H9 (cell line): Measurements from ENCODE around the gene OR5D16. TPM values are rescaled to one million over a fixed set of nuclear protein-coding genes. Genes with fewer than 3 reads are reported as not detected.

Experiments
- DNase-seq: peaks from one replicate; pipeline ENCODE4 v3.0.0-alpha.2; 2017
- H2AFZ ChIP-seq: one replicate; pipeline ENCODE4 v1.6.1; 2013; ENCODE audit warnings: mild to moderate bottlenecking, low read length, control low read depth, moderate library complexity
- H2AK5ac ChIP-seq: 2 replicates; pipeline ENCODE4 v1.6.1; 2013; ENCODE audit warnings: low read length, control low read depth, mixed read lengths; ENCODE audit not compliant: insufficient read length
- H2BK120ac ChIP-seq: one replicate; pipeline ENCODE4 v1.6.1; 2013; ENCODE audit warnings: low read depth, mild to moderate bottlenecking, low read length, control low read depth, inconsistent platforms; ENCODE audit not compliant: poor library complexity, severe bottlenecking
- H2BK12ac ChIP-seq: 2 replicates; pipeline ENCODE4 v1.6.1; 2013; ENCODE audit warnings: low read length, control low read depth, mixed read lengths, low read depth; ENCODE audit not compliant: insufficient read length
- H2BK15ac ChIP-seq: 2 replicates; pipeline ENCODE4 v1.6.1; 2013; ENCODE audit warnings: low read depth, low read length, control low read depth
- H2BK20ac ChIP-seq: one replicate; pipeline ENCODE4 v1.6.1; 2013; ENCODE audit warnings: low read depth, mild to moderate bottlenecking, low read length, control low read depth, inconsistent platforms; ENCODE audit not compliant: poor library complexity, severe bottlenecking
- H2BK5ac ChIP-seq: 2 replicates; pipeline ENCODE4 v1.6.1; 2013; ENCODE audit warnings: low read length, control low read depth, mixed read lengths; ENCODE audit not compliant: insufficient read length
- H3K14ac ChIP-seq: 2 replicates; pipeline ENCODE4 v1.6.1; 2013; ENCODE audit warnings: low read length, control low read depth; ENCODE audit not compliant: insufficient read depth
- H3K18ac ChIP-seq: 2 replicates; pipeline ENCODE4 v1.6.1; 2013; ENCODE audit warnings: low read depth, mild to moderate bottlenecking, mixed read lengths, low read length, control low read depth; ENCODE audit not compliant: insufficient read length
- H3K23ac ChIP-seq: 2 replicates; pipeline ENCODE4 v1.6.1; 2013; ENCODE audit warnings: low read length, control low read depth, mixed read lengths, low read depth; ENCODE audit not compliant: insufficient read length
- H3K23me2 ChIP-seq: 2 replicates; pipeline ENCODE4 v1.6.1; 2013; ENCODE audit warnings: low read depth, mild to moderate bottlenecking, mixed read lengths, low read length, control low read depth; ENCODE audit not compliant: insufficient read length, poor library complexity, severe bottlenecking
- H3K27ac ChIP-seq: 2 replicates; pipeline ENCODE4 v1.5.1; 2013; ENCODE audit warnings: low read length, control low read depth, mixed read lengths, low read depth; ENCODE audit not compliant: insufficient read length
- H3K27me3 ChIP-seq: 2 replicates; pipeline ENCODE4 v1.6.1; 2013; ENCODE audit warnings: low read length, control low read depth, inconsistent platforms; ENCODE audit not compliant: insufficient read depth
- H3K4ac ChIP-seq: 2 replicates; pipeline ENCODE4 v1.6.1; 2013; ENCODE audit warnings: low read depth, mild to moderate bottlenecking, control low read depth, inconsistent platforms, low read length, moderate library complexity
- H3K4me1 ChIP-seq: 2 replicates; pipeline ENCODE4 v1.6.1; 2013; ENCODE audit warnings: low read length, control low read depth, inconsistent platforms; ENCODE audit not compliant: insufficient read depth
- H3K4me2 ChIP-seq: 2 replicates; pipeline ENCODE4 v1.6.1; 2013; ENCODE audit warnings: low read length, control low read depth, mixed read lengths; ENCODE audit not compliant: insufficient read length, insufficient read depth
- H3K56ac ChIP-seq: 2 replicates; pipeline ENCODE4 v1.6.1; 2013; ENCODE audit warnings: low read depth, mild to moderate bottlenecking, mixed read lengths, low read length, control low read depth; ENCODE audit not compliant: insufficient read length
- H3K79me1 ChIP-seq: 2 replicates; pipeline ENCODE4 v1.6.1; 2013; ENCODE audit warnings: low read depth, mild to moderate bottlenecking, moderate library complexity, low read length, control low read depth, inconsistent platforms; ENCODE audit not compliant: insufficient read depth, poor library complexity, severe bottlenecking
- H3K79me2 ChIP-seq: 2 replicates; pipeline ENCODE4 v1.6.1; 2013; ENCODE audit warnings: low read length, control low read depth, inconsistent platforms; ENCODE audit not compliant: insufficient read depth
- H3K9ac ChIP-seq: 2 replicates; pipeline ENCODE4 v1.6.1; 2013; ENCODE audit warnings: low read length, control low read depth, mixed read lengths; ENCODE audit not compliant: insufficient read length; ENCODE audit errors: extremely low read depth
- H3K9me3 ChIP-seq: one replicate; pipeline ENCODE4 v1.6.1; 2013; ENCODE audit warnings: low read depth, low read length, inconsistent platforms; ENCODE audit not compliant: control insufficient read depth
- H3T11ph ChIP-seq: one replicate; pipeline ENCODE4 v1.6.1; 2013; ENCODE audit warnings: mild to moderate bottlenecking, low read length, control low read depth, inconsistent platforms
- H4K20me1 ChIP-seq: one replicate; pipeline ENCODE4 v1.6.1; 2013; ENCODE audit not compliant: control insufficient read depth, insufficient read length, insufficient read depth
- H4K5ac ChIP-seq: 2 replicates; pipeline ENCODE4 v1.6.1; 2013; ENCODE audit warnings: low read depth, mild to moderate bottlenecking, mixed read lengths, low read length, control low read depth; ENCODE audit not compliant: insufficient read length
- H4K8ac ChIP-seq: replicated peaks from 2 replicates; pipeline ENCODE4 v1.6.1; 2013; ENCODE audit warnings: low read length, control low read depth, mixed read lengths, low read depth; ENCODE audit not compliant: insufficient read length
- H4K91ac ChIP-seq: 2 replicates; pipeline ENCODE4 v1.6.1; 2013; ENCODE audit warnings: low read depth, mild to moderate bottlenecking, moderate library complexity, mixed read lengths, low read length, control low read depth; ENCODE audit not compliant: insufficient read length
- H3K27ac Mint-ChIP-seq, 3 experiments: 2 replicates in 2 of 3; 3 replicates in 1 of 3; pipeline ENCODE4 v1.8.0; 2020 to 2021; ENCODE audit warnings: mixed read lengths in 3 of 3, mild to moderate bottlenecking in 1 of 3, moderate library complexity in 1 of 3
- H3K27me3 Mint-ChIP-seq: 2 replicates; pipeline ENCODE4 v1.8.0; 2021; ENCODE audit warnings: low read depth, mild to moderate bottlenecking, moderate library complexity, mixed read lengths
- H3K36me3 Mint-ChIP-seq, 3 experiments: 2 replicates in 2 of 3; 3 replicates in 1 of 3; pipeline ENCODE4 v1.8.0; 2020 to 2021; ENCODE audit warnings: low read depth in 3 of 3, mixed read lengths in 3 of 3; ENCODE audit not compliant: insufficient read depth in 1 of 3
- H3K4me1 Mint-ChIP-seq, 2 experiments: 2 replicates each; pipeline ENCODE4 v1.8.0; 2020; ENCODE audit warnings: mixed read lengths in 2 of 2
- H3K4me3 Mint-ChIP-seq, 2 experiments: 2 replicates in 1 of 2; 3 replicates in 1 of 2; pipeline ENCODE4 v1.8.0; 2020 to 2021; ENCODE audit warnings: mild to moderate bottlenecking in 2 of 2, mixed read lengths in 2 of 2, moderate library complexity in 1 of 2
- H3K9me3 Mint-ChIP-seq, 2 experiments: 2 replicates in 1 of 2; 3 replicates in 1 of 2; pipeline ENCODE4 v1.8.0; 2020; ENCODE audit warnings: mild to moderate bottlenecking in 2 of 2, mixed read lengths in 2 of 2, moderate library complexity in 1 of 2
- WGBS: extraction: QIAGEN DNeasy Blood & Tissue Kit; methylation state at CpG from one replicate; pipeline ENCODE4 v1.1.7; 2013; ENCODE audit warnings: missing lambda C conversion rate, low lambda C conversion rate, mixed read lengths; ENCODE audit not compliant: insufficient read length; ENCODE audit errors: extremely low coverage; 5-methylcytosine and 5-hydroxymethylcytosine counted together
- total RNA-seq: library from RNA; stranded (reverse); gene quantifications from 2 replicates; pipeline ENCODE4 v1.2.1, GENCODE V29; 2021
- TF ChIP-seq, protein P1 (sequence below): fragments of 200-600 bp; sonication (generic); conservative IDR thresholded peaks from 3 replicates; pipeline ENCODE4 v1.8.0; 2021; ENCODE audit warnings: antibody characterized with exemption, mild to moderate bottlenecking

OR5D16 gene
- total RNA-seq, 1 experiment from 2014 or later: not detected

GRCh38 chr11:55793321-55793720, 45.2 kb upstream of the OR5D16 start:
- no peaks in the 10 kb centered on the region for H3K27me3 ChIP-seq
- WGBS: no CpG with 5 or more reads among the region's 2 CpGs
- TF ChIP-seq, protein P1, sequence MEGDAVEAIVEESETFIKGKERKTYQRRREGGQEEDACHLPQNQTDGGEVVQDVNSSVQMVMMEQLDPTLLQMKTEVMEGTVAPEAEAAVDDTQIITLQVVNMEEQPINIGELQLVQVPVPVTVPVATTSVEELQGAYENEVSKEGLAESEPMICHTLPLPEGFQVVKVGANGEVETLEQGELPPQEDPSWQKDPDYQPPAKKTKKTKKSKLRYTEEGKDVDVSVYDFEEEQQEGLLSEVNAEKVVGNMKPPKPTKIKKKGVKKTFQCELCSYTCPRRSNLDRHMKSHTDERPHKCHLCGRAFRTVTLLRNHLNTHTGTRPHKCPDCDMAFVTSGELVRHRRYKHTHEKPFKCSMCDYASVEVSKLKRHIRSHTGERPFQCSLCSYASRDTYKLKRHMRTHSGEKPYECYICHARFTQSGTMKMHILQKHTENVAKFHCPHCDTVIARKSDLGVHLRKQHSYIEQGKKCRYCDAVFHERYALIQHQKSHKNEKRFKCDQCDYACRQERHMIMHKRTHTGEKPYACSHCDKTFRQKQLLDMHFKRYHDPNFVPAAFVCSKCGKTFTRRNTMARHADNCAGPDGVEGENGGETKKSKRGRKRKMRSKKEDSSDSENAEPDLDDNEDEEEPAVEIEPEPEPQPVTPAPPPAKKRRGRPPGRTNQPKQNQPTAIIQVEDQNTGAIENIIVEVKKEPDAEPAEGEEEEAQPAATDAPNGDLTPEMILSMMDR: no peak
- no peak overlapping the region for H3K23ac ChIP-seq
- Mint-ChIP-seq H3K36me3 (peaks cover 0 to 8% (median 4%) of the 10 kb centered on the region in 3 experiments; a peak in 3 of 7 replicates), H3K27me3 (peaks cover 1% of the 10 kb centered on the region; the same call in 1 of the 2 replicates), H3K9me3 (peaks cover 69 to 76% of the 10 kb centered on the region in 2 experiments), H3K4me3 (no peak overlapping the region), H3K4me1 (no peaks in the 10 kb centered on the region), H3K27ac (no peak overlapping the region)
- H3K79me2 ChIP-seq: no peaks in the 10 kb centered on the region
- no peak for DNase-seq
- no peak overlapping the region for H2BK120ac ChIP-seq
- no peaks in the 10 kb centered on the region for H3K79me1 ChIP-seq
- H2BK12ac ChIP-seq: no peak overlapping the region
- H4K8ac ChIP-seq: no peak overlapping the region
- H2BK20ac ChIP-seq: no peak overlapping the region
- H3K27ac ChIP-seq: no peak overlapping the region
- H2BK5ac ChIP-seq: no peak overlapping the region
- H2AK5ac ChIP-seq: no peak overlapping the region
- no peak overlapping the region for H2BK15ac ChIP-seq
- H3K18ac ChIP-seq: no peak overlapping the region
- H3K56ac ChIP-seq: no peak overlapping the region
- H3K14ac ChIP-seq: no peak overlapping the region
- no peak overlapping the region for H3T11ph ChIP-seq
- no peak overlapping the region for H3K4ac ChIP-seq
- H3K9ac ChIP-seq: no peak overlapping the region
- no peak overlapping the region for H3K4me2 ChIP-seq
- H3K4me1 ChIP-seq: no peaks in the 10 kb centered on the region
- H3K9me3 ChIP-seq: peaks cover 70% of the 10 kb centered on the region
- no peaks in the 10 kb centered on the region for H3K23me2 ChIP-seq
- no peak overlapping the region for H2AFZ ChIP-seq
- no peak overlapping the region for H4K91ac ChIP-seq
- H4K20me1 ChIP-seq: no peaks in the 10 kb centered on the region
- no peak overlapping the region for H4K5ac ChIP-seq
